Testis (tissue), 2 donors: ENCODE data around the gene CLPTM1L.

Source experiments
- POLR2A ChIP-seq: fragments of 450-650 bp; IDR thresholded peaks from one replicate; pipeline ENCODE4 v1.6.1; 2017; ENCODE audit warnings: antibody characterized with exemption, mild to moderate bottlenecking, moderate library complexity
- TF ChIP-seq, protein P1 (sequence below), 3 experiments: fragments of 450-650 bp in 2 of 3; fragments of 200-600 bp in 1 of 3; sonication (generic) in 1 of 3; IDR thresholded peaks; one replicate each; pipeline ENCODE4 v1.5.1; 2016 to 2019; ENCODE audit warnings: antibody characterized with exemption in 3 of 3, mild to moderate bottlenecking in 2 of 3, moderate library complexity in 1 of 3

DNA sequence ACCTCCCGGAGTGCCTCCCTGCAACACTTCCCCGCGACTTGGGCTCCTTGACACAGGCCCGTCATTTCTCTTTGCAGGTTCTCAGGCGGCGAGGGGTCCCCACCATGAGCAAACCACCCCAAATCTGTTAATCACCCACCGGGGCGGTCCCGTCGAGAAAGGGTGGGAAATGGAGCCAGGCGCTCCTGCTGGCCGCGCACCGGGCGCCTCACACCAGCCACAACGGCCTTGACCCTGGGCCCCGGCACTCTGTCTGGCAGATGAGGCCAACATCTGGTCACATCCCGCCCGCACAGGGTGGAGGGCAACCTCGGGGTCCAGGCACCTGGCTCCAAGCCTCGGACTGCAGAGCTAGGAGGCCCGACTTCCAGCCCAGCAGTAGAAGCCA, 49.3 kb downstream of the CLPTM1L start:
- TF ChIP-seq POLR2A = no peak
- TF ChIP-seq, protein P1, sequence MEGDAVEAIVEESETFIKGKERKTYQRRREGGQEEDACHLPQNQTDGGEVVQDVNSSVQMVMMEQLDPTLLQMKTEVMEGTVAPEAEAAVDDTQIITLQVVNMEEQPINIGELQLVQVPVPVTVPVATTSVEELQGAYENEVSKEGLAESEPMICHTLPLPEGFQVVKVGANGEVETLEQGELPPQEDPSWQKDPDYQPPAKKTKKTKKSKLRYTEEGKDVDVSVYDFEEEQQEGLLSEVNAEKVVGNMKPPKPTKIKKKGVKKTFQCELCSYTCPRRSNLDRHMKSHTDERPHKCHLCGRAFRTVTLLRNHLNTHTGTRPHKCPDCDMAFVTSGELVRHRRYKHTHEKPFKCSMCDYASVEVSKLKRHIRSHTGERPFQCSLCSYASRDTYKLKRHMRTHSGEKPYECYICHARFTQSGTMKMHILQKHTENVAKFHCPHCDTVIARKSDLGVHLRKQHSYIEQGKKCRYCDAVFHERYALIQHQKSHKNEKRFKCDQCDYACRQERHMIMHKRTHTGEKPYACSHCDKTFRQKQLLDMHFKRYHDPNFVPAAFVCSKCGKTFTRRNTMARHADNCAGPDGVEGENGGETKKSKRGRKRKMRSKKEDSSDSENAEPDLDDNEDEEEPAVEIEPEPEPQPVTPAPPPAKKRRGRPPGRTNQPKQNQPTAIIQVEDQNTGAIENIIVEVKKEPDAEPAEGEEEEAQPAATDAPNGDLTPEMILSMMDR (IDR thresholded peaks at IDR 0.05) = no peak
